ENCODE results near the gene G6PC1.
"Not testable (repeated sequence)": the region's sequence is repeated elsewhere in the genome, so short reads cannot be mapped to it uniquely, and the experiment has no call there.

The G6PC1 gene

DNA sequence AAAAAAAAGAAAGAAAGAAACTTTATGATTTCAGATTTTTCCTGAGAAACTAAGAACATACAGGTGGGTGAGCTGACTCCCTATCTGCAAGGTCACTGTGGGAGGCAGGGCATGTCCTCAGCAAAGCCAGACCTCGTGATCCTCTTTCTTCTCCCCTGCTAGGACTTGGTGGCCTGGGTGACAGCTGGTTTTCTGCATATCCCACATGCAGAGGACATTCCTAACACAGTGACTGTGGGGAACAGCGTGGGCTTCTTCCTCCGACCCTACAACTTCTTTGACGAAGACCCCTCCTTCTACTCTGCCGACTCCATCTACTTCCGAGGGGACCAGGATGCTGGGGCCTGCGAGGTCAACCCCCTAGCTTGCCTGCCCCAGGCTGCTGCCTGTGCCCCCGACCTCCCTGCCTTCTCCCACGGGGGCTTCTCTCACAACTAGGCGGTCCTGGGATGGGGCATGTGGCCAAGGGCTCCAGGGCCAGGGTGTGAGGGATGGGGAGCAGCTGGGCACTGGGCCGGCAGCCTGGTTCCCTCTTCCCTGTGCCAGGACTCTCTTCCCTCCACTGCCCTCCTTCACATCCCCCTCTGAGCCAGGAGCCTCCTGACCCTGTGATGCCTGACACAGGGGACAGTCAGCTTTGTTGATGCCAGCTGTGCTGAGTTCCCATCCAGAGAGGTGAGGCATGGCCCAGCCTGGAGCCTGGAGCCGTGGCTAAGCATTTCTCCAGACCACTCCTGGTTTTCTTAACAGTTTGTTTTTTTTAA is 26.5 kb upstream of the G6PC1 start:
- not testable (repeated sequence) for DNase-seq

DNA sequence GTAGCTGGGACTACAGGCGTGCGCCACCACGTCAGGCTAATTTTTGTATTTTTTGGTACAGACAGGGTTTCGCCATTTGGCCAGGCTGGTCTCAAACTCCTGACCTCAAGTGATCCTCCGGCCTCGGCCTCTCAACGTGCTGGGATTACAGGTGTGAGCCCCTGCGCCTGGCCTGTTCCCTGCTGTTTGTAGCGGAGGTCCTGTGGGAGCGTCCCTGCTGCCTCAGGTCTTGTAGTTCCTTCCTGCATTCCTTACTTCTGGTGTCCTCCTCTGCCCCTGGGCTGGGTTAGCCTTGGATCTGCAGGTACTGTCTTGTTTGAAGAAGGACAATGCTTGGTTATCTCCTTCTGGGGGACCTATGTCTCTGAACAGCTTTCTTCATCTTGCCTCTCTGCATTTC is 23.6 kb upstream of the G6PC1 start:
- no peak for DNase-seq

DNA sequence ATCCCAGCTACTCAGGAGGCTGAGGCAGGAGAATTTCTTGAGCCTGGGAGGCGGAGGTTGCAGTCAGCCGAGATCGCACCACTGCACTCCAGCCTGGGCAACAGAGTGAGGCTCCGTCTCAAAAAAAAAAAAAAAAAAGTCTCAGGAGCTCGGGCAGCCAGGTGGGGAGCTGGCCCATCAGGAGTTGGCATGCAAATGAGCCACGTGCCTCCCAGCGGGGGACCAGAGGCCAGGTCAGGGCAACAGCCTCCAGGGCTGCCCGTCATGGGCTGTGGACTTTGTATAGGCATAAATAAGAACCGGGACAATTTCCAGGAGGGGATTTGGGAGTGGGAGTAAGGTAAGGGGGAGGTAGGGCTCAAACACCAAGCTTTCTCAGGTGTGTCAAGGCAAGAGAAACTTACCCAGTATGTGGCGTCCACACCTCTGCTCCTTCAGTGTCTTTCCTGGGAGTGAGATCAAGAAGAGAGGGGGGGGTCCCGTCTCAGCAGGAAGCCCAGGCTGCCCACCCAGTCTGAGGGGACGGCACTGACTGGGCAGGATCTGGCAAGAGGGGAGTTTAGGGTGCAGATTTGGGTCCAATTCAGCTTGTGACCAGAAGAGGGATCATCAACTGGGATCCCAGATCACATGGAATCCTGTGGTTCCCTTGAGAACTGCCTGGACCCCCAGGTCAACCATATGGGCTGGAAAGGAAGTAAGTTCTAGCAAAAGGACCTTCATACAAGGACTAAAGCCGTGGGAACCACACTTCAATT is 22.3 kb upstream of the G6PC1 start:
- DNase-seq: no peak

DNA sequence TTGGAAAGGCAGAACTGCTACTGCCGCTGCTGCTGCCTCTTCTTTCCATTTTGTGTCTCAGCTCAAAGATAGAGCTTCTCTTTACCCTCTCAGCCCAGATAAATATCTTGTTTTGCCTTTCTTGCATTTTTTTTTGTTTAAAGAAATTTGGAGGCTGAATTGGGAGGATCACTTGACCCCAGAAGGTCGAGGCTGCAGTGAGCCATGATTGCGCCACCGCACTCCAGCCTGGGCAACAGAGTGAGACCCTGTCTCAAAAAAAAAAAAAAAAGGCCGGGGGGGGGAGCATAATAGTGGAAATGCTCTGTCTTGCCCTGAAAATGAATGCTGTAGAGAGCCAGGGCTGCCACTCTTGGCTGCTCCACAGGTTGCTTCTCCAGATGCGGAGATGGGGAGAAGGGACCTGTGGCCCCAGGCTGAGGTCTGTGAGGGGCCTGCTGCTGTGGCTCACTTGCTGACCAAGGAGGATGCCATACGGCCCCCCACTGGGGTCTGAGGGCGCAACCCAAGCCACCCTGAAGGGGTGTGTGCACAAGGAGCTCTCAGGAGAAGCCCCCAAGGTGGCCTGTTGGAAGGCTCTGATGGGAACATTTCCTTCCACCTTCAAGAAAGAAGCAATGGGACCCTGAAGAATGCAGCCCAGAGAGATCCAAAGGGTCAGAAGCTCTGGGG is 21.5 kb upstream of the G6PC1 start:
- no peak for DNase-seq

DNA sequence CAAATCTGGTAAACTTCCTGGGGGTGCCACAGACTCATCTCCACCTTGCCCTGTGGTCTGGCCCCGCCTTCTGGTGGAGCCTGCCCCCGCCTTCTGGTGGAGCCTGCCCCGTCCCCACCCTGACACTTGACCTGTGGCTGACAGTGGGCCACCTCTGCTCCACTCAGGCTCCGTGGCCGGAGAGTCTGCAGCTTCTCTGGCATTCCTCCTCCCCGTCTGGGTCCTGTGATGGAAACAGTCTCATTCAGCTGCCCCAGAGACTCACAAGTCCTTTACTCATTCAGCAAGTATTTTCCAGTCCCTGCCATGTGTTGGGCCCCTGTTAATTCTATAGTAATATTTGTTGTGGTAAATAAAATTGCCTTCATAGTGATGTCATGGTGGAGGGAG is 21.0 kb upstream of the G6PC1 start:
- DNase-seq: no peak

DNA sequence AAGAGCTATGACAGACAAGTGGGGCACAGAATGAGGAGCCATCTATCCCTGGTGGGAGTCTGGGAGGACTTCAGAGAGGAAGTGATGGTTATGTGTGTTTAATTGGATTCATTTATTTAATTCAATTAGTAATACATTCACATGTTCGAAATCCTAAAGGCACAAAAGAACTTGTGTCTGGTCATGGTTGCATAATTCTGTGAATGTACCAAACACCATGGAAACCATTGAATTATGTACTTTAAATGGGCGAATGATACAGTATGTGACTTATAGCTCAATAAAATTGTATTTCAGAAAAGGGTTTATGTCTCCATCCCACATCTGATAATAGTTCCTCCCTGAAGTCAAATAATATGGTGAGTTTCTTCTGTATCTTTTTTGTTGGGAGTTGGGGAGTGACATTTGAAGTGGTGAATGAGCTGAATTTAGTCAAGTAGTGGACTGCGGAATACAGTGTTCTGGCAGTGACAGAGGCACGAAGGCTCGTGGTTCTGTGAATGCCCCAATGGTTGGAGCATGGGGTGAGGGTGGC is 19.8 kb upstream of the G6PC1 start:
- DNase-seq: no peak

DNA sequence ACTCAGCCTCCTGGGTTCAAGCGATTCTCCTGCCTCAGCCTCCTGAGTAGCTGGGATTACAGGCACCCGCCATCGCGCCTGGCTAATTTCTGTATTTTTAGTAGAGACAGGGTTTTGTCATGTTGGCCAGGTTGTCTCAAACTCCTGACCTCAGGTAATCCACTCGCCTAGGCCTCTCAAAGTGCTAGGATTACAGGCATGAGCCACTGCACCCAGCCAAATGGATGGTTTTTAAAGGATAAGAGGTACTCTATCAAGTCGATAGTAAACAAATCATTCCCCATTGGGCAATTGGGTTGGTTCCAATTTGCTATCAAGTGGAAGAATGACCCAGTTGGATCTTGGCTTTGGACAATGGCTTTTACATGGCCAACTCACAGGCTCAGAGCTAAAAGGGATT is 18.9 kb upstream of the G6PC1 start:
- DNase-seq: not testable (repeated sequence)

DNA sequence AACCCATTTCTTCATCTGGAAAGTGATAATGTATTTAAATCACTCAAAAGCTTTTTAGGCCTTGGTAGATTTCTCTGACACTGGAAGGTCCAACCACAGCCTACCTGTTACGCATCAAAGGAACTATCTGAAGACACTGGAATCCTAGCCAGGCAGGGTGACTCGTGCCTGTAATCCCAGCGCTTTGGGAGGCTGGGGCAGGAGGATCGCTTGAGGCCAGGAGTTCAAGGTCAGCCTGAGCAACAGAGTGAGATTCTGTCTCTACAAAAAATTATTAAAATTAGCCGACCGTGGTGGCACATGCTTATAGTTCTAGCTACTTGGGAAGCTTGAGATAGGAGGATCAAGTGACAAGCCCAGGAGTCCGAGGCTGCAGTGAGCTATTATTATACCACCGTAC is 18.4 kb upstream of the G6PC1 start:
- DNase-seq: no peak

DNA sequence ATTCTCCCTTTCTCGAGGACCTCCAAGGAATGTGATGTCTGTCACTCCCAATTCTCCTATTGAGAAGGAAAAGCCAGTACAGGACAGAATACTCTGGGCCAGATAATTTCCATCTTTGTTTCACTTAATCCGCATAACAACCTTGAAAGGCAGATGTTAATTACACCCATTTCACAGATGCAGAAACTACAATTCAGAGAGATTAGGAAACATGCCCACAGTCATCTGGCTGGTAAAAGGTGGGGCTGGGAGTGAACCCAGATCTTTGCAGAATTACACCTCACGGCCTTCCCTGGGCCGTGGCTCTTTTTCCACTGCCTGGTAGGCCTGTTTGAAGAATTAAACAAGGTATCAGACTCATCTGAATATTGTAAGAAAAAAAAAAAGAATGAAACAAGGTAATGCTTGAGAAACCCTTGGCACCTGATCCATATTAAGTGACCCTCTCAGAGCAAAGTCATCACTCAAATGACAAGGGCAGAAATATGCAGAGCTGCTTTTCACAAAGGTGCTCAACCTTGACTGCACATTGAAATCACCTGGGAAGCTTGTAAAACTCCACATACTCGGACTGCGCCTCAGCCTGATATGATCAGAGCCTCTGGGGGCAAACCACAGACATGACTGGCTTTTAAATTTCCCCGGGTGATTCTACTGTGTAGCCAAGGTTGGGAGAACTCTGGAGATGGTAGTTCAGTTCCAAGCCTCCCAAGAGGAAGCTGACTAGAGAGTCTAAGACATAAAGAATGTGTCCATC is 16.6 kb upstream of the G6PC1 start:
- DNase-seq: no peak

DNA sequence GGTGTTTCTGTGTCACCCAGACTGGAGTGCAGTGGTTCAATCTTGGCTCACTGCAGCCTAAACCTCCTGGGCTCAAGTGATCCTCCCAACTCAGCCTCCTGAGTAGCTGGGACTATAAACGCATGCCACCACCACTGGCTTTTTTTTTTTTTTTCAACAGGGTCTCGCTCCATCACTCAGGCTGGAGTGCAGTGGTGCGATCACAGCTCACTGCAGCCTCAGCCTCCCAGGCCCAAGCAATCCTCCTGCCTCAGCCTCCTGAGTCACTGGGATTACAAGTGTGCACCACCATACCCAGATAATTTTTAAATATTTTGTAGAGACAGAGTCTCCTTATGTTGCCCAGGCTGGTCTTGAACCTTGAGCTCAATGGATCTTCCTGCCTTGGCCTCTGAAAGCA is 14.8 kb upstream of the G6PC1 start:
- not testable (repeated sequence) for DNase-seq

DNA sequence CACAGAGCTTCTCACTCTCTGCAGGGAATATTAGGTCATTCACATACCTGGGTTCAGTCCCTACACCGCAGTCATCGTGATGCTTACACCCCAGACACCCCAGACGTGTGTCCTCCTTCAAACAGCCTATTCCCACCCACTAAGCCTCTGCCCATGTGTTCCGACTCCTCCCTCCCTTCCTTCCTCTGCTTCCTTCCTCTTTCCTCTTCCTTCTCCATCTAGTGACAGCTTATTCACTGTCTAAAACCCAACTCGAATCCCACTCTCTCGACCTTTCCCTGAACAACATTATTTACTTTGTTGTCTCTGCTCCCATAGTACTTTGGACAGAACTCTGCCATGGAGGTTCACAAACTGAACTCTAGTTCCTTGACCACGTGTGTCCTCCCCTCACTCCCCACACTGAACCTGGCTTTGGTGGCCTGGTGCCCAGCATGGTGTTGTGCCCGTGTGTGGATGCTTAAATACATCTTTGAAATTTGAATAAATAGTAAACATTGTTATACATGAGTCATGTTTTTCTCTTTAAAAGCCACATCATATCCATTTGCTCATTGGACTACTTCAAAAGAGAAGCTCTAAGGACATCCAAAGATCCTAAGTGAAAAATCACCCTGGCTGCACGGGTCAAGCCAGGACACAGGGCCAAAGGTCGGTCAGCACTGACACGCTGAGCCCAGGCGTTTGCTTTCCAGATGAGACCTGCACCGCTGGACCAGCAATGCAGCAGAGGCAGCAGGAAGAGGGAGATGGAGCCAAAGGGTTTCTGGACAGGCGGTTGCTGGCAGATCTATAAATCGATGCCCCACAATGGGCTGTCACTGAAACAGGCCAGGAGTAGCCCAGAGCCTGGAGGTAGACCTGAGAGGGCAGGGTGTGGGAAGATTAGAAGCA is 14.1 kb upstream of the G6PC1 start:
- no peak for DNase-seq

DNA sequence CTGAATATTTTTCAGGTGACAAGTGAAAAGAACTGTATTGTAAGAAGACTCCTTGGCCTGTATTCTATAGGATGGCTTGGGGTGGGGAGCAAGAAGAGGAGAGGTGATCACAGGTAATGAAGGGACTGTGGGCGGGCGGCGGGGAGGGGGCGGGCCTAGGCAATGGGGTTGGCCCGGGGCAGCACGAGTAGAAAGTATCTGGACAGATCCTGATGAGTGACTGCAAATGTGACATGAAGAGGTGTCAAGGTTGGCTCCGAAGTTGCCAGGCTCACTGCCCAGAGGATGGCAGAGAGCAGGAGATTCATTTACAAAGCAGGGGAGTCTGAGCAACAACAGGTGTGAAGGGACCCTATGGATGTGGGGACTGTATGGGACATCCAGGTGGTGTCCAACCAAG is 10.8 kb upstream of the G6PC1 start:
- DNase-seq: no peak

DNA sequence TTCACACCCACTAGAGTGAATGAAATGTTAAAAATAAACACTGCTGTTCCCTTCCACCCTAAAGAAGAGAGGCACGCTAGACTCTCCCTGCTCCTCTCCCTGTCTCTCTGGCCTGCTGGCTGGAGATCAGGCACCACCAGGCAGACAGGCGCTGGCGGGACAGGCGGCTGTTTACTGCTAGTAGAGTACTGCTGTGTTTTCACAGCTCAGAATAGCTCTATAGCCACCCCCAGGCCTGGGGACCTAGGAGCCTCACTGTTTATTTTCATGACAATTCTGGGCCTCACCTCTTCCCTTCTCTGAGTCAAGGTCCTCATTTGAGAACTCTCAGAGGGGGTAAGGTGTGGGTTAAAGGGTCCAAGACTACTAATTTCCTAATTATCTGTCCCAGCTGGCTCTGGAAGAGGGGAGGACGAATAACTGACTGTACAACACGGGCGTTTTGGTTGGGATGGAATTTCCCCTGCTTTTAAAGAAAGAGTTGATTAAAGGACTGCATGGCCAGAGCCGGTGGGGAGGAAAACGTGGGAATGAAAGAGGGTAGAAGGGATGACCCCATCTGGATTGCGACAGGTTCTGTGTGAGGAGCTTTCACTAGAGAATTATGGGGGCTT is 9.0 kb upstream of the G6PC1 start:
- DNase-seq: no peak

DNA sequence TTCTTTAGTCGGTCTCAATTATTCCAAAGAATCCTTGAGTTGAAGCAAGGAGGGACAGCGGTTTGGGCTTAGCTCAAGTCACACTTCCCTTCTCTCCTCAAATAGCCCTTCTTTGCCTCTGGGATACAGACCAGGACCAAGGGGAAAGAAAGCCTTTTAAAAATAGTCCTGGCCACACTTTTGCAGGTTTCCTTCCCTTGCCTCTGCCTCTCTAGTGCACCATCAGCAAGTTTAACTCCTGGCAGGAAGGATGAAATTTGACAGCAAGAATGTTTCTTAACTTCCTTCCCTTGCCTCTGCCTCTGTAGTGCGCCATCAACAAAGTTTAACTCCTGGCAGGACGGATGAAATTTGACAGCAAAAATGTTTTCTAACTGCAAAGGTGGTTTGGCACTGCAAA is 7.2 kb upstream of the G6PC1 start:
- no peak for DNase-seq

DNA sequence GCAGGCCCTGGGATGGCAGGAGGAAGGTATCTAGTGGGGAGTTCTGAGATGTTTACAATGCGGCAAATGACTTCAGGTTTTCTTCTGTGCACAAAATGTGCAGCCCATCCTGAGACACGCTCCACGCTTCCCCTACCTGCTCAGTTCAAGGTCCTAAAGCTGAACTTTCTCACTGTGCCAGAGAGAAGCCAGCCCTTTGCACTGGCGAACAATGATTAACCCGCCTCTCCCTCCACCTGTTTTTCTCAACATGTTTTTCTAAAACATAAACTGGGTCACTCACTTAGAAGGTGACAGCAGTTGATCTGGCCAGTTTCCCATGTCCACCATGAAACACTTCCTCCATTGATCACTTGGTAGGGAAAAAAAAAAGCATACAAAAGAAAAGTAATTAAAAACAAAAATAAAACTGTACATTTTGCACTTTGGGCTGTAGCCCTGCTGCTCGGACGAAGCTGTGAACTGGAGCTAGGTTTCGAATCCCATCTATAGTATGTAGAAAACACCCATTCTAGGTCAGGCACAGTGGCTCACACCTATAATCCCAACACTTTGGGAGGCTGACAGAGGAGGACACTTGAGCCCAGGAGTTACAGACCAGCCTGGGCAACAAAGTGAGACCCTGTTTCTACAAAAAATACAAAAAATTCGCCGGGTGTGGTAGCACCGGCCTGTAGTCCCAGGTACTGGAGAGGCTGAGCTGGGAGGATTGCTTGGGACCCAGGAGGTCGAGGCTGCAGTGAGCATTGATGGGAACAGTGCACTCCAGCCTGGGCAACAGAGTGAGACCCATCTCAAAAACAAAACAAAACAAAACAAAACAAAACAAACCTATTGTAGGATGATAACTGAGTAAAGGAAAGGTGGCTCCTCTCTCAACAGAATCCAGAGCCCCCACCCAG is 6.1 kb upstream of the G6PC1 start:
- no peak for DNase-seq

DNA sequence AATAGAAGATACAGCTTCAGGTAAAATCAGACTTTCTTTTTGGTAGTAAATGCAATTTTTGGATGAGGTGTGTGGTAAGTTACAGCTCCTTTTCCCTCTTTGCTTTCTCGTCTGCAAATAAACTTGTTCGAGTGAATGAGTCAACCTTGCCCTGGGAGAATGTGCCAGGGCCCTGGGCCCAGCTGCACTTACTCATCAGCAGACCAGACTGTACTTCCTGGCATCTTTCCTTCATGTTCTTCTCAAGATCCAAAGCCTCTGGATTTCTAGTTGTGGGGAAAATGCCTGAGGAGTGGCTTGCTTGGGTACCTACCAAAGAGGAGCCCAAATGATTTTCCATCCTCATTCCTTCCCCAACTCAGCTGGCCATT is 5.4 kb upstream of the G6PC1 start:
- DNase-seq: no peak

DNA sequence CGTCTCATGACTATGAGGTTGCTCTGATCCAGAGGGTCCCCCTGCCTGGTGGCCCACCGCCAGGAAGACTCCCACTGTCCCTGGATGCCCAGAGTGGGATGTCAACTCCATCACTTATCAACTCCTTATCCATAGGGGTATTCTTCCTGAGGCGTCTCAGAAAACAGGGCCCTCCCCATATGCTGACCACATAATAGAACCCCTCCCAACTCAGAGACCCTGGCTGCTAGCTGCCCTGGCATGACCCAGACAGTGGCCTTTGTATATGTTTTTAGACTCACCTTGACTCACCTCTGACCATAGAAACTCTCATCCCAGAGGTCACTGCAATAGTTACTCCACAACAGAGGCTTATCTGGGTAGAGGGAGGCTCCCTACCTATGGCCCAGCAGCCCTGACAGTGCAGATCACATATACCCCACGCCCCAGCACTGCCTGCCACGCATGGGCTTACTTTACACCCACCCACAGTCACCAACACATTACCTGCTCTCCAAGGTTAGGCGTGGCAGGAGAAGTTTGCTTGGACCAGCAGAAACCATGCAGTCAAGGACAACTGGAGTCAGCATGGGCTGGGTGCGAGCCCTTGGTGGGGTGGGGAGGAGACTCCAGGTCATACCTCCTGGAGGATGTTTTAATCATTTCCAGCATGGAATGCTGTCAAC is 2.3 kb upstream of the G6PC1 start:
- no peak for DNase-seq

DNA sequence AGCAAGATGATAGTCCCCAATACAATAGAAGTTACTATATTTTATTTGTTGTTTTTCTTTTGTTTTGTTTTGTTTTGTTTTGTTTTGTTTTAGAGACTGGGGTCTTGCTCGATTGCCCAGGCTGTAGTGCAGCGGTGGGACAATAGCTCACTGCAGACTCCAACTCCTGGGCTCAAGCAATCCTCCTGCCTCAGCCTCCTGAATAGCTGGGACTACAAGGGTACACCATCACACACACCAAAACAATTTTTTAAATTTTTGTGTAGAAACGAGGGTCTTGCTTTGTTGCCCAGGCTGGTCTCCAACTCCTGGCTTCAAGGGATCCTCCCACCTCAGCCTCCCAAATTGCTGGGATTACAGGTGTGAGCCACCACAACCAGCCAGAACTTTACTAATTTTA is 618 bp upstream of the G6PC1 start:
- DNase-seq: not testable (repeated sequence)

DNA sequence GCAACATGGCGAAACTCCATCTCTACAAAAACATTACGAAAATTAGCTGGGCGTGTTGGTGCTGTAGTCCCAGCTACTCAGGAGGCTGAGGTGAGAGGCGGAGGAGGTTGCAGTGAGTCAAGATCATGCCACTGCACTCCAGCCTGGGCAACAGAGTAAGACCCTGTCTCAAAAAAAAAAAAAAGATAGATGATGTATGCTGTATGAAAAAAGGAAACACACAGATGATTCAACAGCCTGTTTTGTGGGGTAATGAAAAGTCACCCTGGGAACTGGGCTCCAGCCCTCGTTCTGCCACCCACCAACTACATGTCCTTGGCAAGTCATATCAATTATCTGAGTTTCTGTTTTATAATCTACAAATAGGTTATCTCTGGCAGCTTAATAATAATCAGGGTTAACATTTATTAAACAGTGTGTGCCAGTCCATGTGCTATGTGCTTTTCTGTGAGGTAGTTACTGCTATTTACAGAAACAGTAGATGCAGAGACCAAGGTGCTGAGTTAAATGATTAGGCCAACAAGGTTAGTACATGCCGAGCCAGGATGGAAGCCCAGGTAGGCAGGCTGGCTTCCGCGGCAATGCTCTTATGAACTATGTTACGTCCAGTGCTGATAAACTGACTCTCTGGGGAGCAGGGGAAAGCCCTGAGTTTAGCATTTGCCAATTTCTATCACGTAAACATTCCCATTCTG is 1.1 kb downstream of the G6PC1 start:
- DNase-seq: no peak
